Stimulated activated CD8-positive, alpha-beta memory T cell treated with anti-CD3 and anti-CD28 coated beads, Interleukin-15, amount 100 ng/mL, for 4 hours (primary cell): ENCODE measurements around the gene PHTF2.

Source experiments
- DNase-seq, 2 donors: peaks; one replicate each; pipeline ENCODE4 v3.0.0-alpha.2; 2020; ENCODE audit warnings: low read depth in 2 of 2

PHTF2 gene

DNA sequence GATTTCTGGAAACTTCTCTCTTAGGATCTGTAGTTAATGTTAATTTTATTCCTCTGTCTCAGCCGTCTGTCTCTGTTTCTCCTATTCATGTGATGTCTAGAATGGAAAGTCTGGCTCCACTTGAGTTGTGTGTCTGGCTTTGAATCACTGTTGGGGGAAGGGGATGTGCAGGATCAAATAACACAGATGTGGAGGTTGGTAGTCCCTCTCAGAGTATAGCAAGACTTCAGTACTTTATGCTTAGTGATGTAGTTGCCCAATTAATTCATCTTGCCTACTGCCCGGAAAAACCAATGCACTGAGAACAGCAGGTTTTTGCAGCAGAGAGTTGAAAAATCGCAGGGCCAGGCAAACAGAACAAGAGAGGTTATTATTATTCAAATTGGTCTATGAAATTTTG lies 79.2 kb downstream of the PHTF2 start:
- no peak for DNase-seq

DNA sequence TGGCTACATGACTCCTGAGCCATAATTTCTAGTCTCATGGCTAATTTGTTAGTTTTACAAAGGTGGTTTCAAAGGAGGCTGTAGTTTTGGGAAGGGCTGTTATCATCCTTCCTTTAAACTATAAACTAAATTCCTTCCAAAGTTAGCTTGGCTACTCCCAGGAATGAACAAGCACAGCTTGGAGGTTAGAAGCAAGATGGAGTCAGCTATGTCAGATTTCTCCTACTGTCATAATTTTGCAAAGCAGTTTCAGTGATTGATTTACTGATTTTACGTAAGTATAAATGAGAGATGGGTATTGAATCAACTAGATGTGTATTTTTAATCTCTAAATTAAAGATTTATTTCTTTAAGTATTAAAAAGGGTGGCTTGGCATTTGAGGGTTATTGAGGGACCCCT lies 79.9 kb downstream of the PHTF2 start:
- DNase-seq, result no peak

DNA sequence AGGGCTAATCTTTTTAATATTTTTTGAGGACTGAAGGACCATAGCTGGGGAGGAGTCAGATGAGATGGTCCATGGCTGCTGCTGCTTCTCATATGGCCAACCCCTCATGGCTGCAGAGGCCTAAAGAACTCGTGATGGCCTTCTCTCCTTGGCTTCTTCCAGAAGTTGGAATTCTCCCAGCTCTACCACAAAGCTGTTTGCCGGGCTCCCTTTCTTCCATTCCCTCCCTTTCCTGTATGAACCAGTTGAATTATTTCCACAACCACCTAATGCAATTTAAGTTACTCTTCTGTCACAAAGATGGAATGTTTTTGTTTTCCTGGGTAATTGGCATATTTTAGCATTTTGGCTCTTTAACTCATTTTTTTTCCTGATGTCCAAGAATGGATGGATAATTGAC lies 80.7 kb downstream of the PHTF2 start:
- DNase-seq, result no peak

DNA sequence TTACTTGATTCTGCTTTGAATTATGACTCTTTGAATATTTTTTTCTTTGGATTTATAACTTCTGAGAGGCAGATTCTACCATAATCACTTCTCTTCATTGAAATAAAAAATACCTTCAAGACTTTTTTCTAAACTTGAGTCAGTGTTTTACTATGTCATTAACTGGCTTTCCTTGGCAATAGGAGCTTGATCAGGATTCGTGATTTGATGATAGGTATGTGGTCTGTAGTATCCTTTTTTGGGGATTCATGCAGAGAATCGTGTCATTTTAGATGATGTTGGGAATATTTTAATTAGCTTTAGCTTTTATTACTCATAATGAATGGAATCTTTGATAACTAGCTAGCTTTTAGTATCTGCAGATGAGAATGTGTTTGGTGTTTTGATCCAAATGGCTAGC lies 83.3 kb downstream of the PHTF2 start:
- DNase-seq, result no peak

DNA sequence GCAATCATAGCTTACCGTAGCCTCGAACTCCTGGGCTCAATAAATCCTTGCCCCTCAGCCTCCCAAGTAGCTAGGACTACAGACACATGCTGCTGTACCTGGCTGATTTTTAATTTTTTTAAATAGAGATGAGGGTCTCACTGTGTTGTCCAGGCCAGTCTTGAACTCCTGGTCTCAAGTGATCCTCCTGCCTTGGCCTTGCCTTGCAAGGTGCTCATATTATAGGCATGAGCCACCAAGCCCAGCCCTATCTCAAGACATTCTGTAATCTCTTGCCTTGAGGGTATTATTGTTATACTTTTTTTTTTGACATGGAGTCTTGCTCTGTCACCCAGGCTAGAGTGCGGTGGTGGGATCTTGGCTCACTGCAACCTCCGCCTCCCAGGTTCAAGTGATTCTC lies 86.6 kb downstream of the PHTF2 start:
- DNase-seq, result no peak

DNA sequence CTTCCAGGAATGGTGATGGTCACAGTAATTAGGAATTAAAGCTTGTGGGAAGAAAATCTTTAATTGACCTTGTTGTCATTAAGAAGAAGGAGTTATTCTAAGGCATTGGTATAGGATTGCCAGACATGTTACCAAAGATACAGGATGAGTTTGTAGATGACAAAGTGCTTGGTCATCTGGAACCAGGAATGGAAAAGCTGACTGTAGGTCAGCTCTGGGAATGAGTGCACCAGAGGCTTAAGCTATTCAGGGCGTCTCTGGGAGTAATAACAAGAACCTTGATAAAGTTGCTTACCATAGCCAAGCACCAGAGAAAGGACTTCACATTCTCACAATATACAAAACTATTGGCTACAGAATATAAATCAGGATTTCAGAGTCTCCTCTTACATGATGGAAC lies 89.0 kb downstream of the PHTF2 start:
- no peak for DNase-seq

DNA sequence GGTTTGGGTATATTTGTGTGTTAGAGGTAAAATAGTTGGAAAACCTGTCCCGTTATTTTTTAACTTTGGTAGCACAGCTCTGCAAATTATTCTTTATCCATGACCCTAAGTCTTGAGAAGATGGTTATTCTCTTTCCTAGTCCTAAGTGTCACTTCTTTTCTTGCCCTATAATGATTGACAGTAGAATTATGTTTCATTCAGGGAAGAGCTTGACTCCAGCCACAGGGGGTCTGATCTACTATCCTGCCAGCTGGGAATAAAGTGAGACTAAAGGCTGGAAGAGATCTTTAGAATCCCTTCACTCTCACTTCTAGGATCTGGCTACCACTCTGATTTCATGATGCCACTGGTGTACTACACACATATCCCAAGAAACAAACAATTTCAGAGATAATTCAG lies 90.4 kb downstream of the PHTF2 start:
- no peak for DNase-seq

DNA sequence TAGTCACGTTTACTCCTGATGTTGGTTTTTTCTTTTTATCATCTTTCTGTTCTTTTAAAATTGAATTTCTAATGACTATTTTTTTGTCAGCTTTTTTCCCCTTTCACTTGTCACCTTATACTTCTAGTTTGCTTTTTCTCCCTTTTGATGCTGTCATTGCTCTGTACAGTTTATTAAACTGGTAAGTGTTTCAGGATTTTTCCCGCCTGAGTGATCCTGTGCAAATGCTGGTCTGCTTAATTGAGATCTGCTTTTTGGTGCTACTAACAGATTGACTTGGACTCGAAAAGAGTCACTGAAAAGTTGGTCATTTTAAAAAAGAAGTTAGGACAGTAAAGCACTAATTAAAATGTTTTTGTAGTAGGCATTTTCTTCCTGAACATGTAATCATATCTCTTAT lies 95.2 kb downstream of the PHTF2 start:
- no peak for DNase-seq

DNA sequence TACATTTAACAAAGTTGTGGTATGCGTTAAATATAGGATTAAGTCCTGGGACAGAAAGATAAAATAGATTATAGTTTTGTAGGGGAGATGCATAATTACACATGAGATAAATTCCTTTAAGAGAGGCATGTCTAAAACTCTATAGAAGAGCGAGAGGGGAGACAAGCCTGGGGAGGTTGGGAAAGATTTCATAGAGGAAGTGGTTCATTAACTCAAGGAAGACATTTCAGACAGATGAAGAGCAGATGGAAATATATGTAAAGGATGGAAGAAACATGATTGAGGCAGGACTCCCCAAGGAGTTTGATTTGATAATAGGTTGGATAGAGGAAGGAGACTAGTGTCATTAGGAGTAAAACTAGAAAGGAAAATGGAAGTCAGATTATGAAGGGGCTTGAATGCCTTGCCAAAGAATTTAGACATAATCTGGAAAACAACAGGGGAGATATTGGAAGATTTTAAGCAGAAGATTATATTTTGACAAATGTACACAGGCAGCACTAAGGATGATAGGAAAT lies 96.1 kb downstream of the PHTF2 start:
- no peak for DNase-seq

DNA sequence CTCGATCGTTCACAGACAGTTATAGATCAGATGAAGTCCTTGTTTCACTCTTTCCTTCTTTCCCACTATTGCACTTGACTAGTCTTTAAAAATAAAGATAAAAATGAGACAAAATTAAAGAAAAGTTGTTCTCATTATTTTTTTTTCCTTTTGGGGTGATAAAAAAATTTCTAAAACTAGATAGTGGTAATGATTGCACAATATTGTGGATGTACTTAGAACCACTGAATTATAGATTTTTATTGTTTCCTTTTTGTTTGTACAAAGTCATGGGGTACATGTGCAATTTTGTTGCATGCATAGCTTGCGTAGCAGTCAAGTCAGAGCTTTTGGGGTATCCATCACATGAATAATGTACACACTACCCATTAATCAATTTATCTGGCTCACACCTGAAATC lies 97.3 kb downstream of the PHTF2 start:
- no peak for DNase-seq

DNA sequence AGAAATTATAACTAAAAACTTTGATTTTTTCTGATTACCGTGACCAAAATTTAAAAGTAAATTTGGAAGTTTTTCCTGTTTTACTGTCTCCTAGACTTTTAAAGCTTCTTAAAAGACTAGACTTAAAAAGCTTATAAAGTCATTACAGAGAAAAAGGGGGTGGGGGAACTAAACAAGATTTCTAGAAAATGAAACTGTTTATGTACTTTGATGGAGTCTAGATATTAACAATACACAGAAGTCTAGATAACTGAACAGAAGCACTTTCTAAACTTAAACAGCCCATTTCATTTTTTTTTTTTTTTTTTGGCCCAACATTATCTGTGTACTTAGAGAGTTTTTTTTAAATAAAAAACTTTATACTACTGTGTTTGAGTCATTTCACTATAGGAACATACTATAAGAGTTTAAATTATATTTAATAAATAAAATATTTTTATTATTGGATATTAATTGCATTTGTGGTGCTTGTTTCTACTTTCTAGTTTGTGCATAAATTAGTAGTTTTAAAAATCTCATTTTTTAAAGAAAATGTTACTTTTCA lies 98.5 kb downstream of the PHTF2 start:
- DNase-seq, result no peak

DNA sequence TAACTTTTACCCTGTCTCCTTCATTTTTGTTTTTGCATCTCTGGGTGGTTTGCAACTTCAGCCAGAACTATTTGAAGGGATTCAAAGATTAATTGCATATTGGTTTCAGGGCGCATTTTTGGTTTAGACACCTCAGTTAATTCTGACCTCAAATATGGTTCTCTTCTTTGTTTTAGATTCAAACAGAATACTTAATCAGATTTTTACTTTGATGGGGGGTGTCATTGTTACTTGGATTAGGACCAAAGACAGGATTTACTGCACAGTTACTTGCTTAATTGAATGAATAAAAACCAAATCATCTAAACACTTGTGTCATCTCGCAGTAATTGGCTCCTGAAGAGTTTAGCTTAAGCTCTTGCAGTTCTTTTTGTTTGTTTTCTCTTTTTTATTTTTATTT lies 100.9 kb downstream of the PHTF2 start:
- no peak for DNase-seq

DNA sequence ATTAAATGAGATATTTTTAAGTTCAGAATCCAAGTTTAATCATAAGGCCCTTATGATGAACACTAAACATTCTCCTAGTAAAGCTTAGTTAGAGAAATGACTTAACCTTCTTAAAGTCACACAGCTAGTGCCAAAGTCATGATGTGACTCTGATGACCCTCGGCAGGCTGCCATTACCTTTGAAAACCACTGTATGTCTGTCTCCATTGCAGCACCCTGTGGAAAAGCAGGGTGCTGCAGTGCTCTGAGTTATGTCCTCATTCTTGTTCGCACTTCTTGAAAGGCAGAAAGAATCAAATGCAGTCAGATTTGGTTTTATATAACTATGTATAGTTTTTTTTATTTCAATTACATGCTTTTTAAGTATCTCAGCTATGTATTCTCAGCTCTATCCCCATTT lies 105.0 kb downstream of the PHTF2 start:
- DNase-seq, result no peak

DNA sequence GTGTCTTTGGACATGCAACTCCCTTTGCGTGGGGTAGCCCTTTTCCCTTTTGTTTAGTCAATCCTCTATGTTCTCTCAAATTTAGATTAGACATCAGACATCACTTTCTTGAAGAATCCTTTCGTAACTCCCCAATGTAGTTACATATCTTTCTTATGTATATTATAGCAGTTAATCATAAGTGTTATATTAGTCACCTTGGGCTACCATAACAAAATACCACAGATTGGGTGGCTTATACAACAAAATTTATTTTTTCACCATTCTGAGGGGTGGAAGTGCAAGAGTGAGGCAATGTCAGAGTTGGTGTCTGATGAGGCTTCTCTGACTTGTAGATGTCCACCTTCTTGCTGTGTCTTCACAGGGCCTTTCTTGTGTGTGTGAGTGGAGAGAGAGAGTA lies 105.7 kb downstream of the PHTF2 start:
- DNase-seq, result no peak

DNA sequence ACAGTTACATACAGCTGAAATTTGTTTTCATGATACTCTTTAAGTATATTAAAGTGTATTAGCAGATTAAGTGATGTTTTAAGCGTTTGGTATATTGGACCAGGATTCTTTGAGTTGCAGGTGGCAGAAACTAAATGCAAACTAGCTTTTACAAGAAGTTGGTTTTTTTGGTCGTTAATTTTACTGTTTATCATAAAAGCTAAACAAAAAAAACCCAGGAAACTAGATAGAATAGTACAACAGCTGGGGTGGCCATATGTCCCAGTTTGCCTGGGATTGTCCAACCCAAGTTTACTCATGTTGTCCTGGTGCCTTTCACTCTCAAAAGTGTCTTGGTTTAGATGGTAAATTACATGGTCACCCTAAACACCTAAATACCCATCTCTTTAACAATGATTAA lies 108.7 kb downstream of the PHTF2 start:
- DNase-seq, result no peak

DNA sequence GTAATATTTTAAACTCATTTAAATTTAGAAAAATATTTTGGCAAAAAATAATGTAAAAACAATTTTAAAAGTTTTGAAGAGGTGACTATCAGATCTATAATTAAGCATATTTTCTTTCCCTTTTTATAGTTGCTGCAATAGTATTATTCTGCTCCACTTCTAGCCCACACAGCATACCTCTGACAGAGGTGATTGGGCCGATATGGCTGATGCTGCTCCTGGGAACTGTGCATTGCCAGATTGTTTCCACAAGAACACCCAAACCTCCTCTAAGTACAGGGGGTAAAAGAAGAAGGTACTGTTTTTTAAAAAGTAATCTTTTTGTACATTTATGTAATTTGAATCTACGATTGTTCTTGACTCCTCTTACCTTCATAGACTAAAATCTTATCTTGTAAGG lies 110.1 kb downstream of the PHTF2 start:
- DNase-seq, result no peak

DNA sequence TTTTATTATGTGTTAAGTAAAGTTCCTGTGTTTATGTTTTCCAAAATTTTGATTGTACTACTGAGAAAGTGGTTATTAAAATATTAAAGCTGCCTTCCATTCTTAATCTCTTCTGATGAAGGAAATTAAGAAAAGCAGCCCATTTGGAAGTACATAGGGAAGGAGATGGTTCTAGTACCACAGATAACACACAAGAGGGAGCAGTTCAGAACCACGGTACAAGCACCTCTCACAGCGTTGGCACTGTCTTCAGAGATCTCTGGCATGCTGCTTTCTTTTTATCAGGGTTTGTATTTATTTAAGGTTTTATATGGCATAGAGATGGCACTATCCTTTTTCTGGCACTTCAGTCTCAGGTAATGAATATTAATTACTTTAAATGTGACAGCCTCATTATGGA lies 111.6 kb downstream of the PHTF2 start:
- no peak for DNase-seq

DNA sequence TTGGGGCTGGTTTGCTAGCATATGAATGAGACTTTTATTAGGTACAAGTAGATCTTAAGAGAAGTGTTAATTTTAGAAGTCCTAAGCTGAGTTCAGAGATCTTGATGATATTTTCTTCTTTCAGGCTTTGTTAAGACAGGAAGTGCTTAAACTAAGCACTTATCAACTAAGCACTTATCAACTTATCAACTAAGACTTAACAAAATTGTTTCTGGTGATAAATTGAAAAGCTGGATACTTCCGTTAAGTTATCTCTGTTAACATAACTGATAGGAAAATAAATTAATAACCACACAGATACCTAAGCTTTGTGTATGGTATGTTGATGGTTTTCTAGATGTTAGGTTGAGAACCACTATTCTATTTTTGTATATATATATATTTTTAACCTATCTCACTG lies 113.7 kb downstream of the PHTF2 start:
- DNase-seq, result no peak

DNA sequence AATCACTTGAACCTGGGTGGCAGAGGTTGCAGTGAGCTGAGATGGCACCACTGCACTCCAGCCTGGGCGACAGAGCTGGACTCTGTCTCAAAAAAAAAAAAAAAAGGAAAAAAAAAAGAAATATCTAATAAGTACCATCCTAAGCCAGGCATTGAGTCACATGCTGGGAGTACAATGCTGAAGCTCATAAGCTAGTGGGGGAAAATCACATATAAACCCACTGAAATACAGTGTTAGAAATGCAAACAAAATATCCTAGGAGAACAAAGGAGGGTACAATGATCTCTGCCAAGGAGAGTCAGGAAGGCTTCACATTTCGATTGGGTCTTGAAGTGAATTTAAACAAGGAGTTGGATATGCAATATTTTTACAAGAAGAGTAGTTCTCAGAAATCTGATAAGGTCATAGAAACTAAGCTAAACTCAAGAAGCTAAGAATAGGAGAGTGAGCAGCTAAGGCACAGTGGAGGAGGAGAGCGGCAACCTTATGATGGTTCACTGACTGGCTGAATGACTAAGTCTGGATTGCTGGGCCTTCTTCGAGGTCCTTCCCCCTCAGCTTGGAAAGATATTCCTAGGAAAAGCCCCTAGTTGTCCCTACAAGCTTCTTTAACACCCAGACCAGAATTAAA lies 115.5 kb downstream of the PHTF2 start:
- DNase-seq, result no peak

DNA sequence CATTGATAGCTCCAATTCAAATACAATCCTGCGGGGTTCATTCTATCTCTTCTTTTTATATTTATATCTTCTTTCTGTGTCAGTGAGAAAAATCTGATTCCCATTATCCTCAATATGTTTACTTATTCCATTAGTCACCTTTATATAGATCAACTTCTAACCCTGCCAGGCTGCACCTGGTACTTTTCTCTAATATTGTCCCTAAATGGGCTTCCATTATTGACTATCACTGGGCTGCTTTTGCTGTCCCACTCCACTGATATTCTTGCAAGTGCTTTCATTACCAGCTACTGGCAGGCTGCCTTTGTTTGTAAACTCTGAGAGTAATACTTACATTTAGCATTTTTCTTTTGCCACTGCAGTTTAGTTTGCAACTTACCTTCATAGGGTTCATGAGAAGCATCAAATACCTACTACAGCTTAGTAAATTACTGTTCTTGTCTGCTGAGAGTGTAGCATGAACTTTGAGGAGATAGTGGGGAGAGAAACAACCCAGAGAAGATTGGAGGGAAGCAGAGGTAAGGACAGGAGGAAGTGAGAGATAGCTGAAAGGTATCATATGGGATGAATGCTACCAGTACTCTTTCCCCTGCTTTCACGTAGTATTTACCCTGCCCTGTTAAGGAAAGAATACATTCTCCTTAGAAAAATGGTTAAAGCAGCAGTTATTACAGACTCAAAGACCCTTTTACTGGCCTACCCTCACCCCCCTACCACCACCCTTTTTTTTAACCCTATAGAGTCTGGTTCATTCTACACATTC lies 119.1 kb downstream of the PHTF2 start:
- DNase-seq, result no peak

DNA sequence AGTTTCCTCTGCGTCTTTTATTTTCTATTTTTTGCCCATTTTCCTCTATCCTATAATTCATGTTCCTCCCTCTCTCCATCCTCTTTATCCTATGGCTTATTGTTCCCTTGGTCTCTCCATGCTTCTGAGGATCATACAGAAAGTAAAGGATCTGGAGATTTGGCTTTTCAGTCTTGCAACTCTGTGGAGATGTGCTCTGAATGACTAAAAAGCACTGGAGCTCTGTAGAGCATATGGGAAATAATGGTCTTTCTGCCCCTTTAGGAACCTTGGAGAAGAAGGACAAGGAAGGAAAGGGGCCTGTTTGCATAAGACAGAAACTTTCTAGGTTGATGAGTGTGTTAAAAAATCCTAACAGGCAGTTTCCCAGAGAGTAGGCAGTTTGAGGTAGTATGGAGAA lies 120.1 kb downstream of the PHTF2 start:
- no peak for DNase-seq

DNA sequence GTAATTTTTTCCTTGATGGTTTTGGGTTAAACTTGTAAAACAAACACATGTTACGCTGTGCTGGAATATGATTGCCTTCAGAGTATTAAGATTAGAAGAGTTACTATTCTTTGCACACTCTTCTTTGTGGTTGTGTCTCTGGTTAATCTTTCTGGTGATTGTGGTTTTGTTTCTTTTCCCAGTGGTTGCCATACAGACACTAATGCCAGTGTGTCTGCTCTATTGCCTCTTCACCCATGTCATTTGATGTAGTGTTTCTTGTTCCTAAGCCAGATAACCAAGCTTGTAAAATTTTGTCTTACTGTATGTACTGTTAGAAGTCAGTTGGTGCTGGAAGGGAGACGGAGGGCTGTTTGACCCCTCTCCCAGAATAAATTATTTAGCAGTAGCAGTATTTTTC lies 124.8 kb downstream of the PHTF2 start:
- DNase-seq, result no peak

DNA sequence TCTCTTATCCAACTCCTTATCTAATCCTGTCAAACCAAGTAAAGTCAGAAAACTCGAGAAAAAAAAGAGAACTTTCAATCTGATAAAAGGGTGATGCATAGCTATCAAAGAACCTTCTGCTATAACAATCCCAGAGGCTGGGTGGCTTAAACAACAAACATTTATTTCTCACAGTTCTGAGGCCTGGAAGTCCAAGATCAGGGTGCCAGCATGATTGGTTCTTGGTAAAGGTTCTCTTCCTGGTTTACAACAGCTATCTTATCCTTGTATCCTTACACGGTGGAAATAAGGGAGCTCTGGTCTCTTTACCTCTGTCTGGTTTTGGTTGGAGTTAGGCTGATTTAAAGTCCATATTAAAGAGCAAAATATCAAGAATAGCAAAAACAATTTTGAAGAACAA lies 131.9 kb downstream of the PHTF2 start:
- no peak for DNase-seq
